Hepatocyte (in vitro differentiated cells): ENCODE measurements around the gene MGLL. TPM values are rescaled to one million over a fixed set of nuclear protein-coding genes. Genes with fewer than 3 reads are reported as not detected.

Experiments
- DNase-seq: peaks from one replicate; pipeline ENCODE4 v3.0.0-alpha.2; 2016; ENCODE audit warnings: low spot score
- H2AFZ ChIP-seq: fragments of 200-600 bp; sonication (generic); 2 replicates; pipeline ENCODE4 v1.6.0; 2016; ENCODE audit warnings: antibody characterized with exemption, mild to moderate bottlenecking
- H3K27ac ChIP-seq: fragments of 200-600 bp; sonication (generic); 2 replicates; pipeline ENCODE4 v1.5.1; 2016; ENCODE audit warnings: mild to moderate bottlenecking
- H3K27me3 ChIP-seq: fragments of 200-600 bp; sonication (generic); 2 replicates; pipeline ENCODE4 v1.6.1; 2016
- H3K36me3 ChIP-seq: fragments of 200-600 bp; sonication (generic); replicated peaks from 2 replicates; pipeline ENCODE4 v1.5.1; 2016; ENCODE audit warnings: low read depth; ENCODE audit not compliant: insufficient read depth
- H3K4me1 ChIP-seq: fragments of 200-600 bp; sonication (generic); 2 replicates; pipeline ENCODE4 v1.5.1; 2016; ENCODE audit warnings: mild to moderate bottlenecking, moderate library complexity; ENCODE audit not compliant: insufficient read depth
- H3K4me2 ChIP-seq: fragments of 200-600 bp; sonication (generic); 2 replicates; pipeline ENCODE4 v1.6.0; 2016
- H3K4me3 ChIP-seq: fragments of 200-600 bp; sonication (generic); 2 replicates; pipeline ENCODE4 v1.5.1; 2016; ENCODE audit warnings: mild to moderate bottlenecking
- H3K79me2 ChIP-seq: fragments of 200-600 bp; sonication (generic); 2 replicates; pipeline ENCODE4 v1.6.0; 2017; ENCODE audit warnings: mild to moderate bottlenecking
- H3K9me2 ChIP-seq: fragments of 200-600 bp; sonication (generic); replicated peaks from 2 replicates; pipeline ENCODE4 v1.6.0; 2017; ENCODE audit warnings: mild to moderate bottlenecking; ENCODE audit not compliant: insufficient read depth
- H3K9me3 ChIP-seq: fragments of 200-600 bp; sonication (generic); 2 replicates; pipeline ENCODE4 v1.5.1; 2016; ENCODE audit warnings: low read depth, mild to moderate bottlenecking
- H4K20me1 ChIP-seq: fragments of 200-600 bp; sonication (generic); 2 replicates; pipeline ENCODE4 v1.6.0; 2016; ENCODE audit warnings: mild to moderate bottlenecking; ENCODE audit not compliant: insufficient read depth, poor library complexity, severe bottlenecking
- CTCF ChIP-seq: fragments of 200-600 bp; sonication (generic); IDR thresholded peaks from 2 replicates; pipeline ENCODE4 v1.5.1; 2016; ENCODE audit warnings: antibody characterized with exemption, mild to moderate bottlenecking; ENCODE audit not compliant: poor library complexity
- EZH2 ChIP-seq: fragments of 200-600 bp; sonication (generic); IDR thresholded peaks from 2 replicates; pipeline ENCODE4 v1.6.1; 2016; ENCODE audit warnings: antibody characterized with exemption, mild to moderate bottlenecking, borderline replicate concordance
- EZH2phosphoT487 ChIP-seq: fragments of 200-600 bp; sonication (generic); IDR thresholded peaks from one replicate; pipeline ENCODE4 v1.6.1; 2018; ENCODE audit warnings: antibody characterized with exemption, mild to moderate bottlenecking, low read depth, moderate library complexity; ENCODE audit not compliant: unreplicated experiment, severe bottlenecking
- WGBS: methylation state at CpG from one replicate; pipeline ENCODE4 v1.1.6; 2016; ENCODE audit warnings: low lambda C conversion rate; ENCODE audit errors: missing lambda C conversion rate; 5-methylcytosine and 5-hydroxymethylcytosine counted together
- polyA plus RNA-seq: library from polyadenylated mRNA; unstranded; fragments of >200 nt; fragmentation: Nextera tagmentation; extraction: Ambion mirVana; gene quantifications from 2 replicates; pipeline ENCODE4 v1.2.1, GENCODE V29; 2016
- total RNA-seq: library from RNA; depleted of rRNA; stranded (reverse); fragments of >200 nt; gene quantifications from 2 replicates; pipeline ENCODE4 v1.2.3, GENCODE V29; 2014

MGLL gene
- total and polyA plus RNA-seq, 2 experiments from 2014 or later = 7.3 to 21.4 TPM

DNA sequence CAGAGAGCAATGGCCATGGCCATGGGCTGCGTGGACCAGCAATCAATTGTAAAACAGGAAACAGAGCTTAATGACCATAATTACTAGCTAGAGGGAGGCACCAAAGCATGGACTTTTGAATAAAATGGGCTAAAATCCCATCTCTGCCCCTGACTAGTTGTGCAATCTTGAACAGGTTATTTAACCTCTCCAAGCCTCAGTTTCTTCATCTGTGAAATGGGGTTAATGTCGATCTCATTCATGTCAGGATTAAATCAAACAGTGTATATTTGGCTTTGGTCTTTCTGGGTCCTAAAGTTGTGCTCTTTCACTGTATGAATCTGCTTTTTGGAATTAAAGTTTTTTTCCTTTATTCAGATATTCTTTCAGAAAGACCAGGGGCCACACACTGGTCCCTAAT is 113.5 kb downstream of the MGLL start:
- H3K4me1 ChIP-seq = no peaks in the 10 kb centered on the region
- H4K20me1 ChIP-seq = no peaks in the 10 kb centered on the region
- H3K9me2 ChIP-seq = no peaks in the 10 kb centered on the region
- no peak overlapping the region for H3K27ac ChIP-seq
- H3K4me2 ChIP-seq = no peak overlapping the region
- H3K9me3 ChIP-seq = no peaks in the 10 kb centered on the region
- no peak overlapping the region for H3K4me3 ChIP-seq
- no peak for TF ChIP-seq EZH2phosphoT487
- no peak for TF ChIP-seq EZH2
- TF ChIP-seq CTCF = no peak
- 79% methylated on average over 2 of the region's 2 CpGs for WGBS
- no peak for DNase-seq
- no peak overlapping the region for H2AFZ ChIP-seq
- H3K27me3 ChIP-seq = no peaks in the 10 kb centered on the region
- no peaks in the 10 kb centered on the region for H3K79me2 ChIP-seq
- H3K36me3 ChIP-seq = no peaks in the 10 kb centered on the region

GRCh38 chr3:127707851-127708411 is 114.4 kb downstream of the MGLL start:
- no peaks in the 10 kb centered on the region for H3K9me2 ChIP-seq
- H4K20me1 ChIP-seq = no peaks in the 10 kb centered on the region
- 52% methylated on average over 13 of the region's 13 CpGs for WGBS
- H2AFZ ChIP-seq = no peak overlapping the region
- H3K4me1 ChIP-seq = no peaks in the 10 kb centered on the region
- no peak overlapping the region for H3K27ac ChIP-seq
- no peak overlapping the region for H3K4me3 ChIP-seq
- DNase-seq = no peak
- H3K27me3 ChIP-seq = no peaks in the 10 kb centered on the region
- TF ChIP-seq EZH2 = no peak
- TF ChIP-seq EZH2phosphoT487 = no peak
- no peak for TF ChIP-seq CTCF
- no peaks in the 10 kb centered on the region for H3K9me3 ChIP-seq
- H3K36me3 ChIP-seq = no peaks in the 10 kb centered on the region
- H3K79me2 ChIP-seq = no peaks in the 10 kb centered on the region
- H3K4me2 ChIP-seq = no peak overlapping the region

- Histone ChIP-seq H3K4me1 (no peaks in the 10 kb centered on the region), H3K4me3 (no peak overlapping the region), H3K79me2 (no peaks in the 10 kb centered on the region), H4K20me1 (no peaks in the 10 kb centered on the region), H3K27me3 (no peaks in the 10 kb centered on the region), H2AFZ (no peak overlapping the region), H3K27ac (no peak overlapping the region), H3K36me3 (no peaks in the 10 kb centered on the region), H3K9me2 (no peaks in the 10 kb centered on the region), H3K9me3 (no peaks in the 10 kb centered on the region), H3K4me2 (no peak overlapping the region)
- DNase-seq = no peak
- TF ChIP-seq CTCF (no peak), EZH2phosphoT487 (no peak), EZH2 (no peak)
- WGBS = 93% methylated on average over 16 of the region's 16 CpGs
Measured at GRCh38 chr3:127706785-127707351, 115.4 kb downstream of the MGLL start.
